ENCODE measurements around the gene RNASEL.

RNASEL gene

DNA sequence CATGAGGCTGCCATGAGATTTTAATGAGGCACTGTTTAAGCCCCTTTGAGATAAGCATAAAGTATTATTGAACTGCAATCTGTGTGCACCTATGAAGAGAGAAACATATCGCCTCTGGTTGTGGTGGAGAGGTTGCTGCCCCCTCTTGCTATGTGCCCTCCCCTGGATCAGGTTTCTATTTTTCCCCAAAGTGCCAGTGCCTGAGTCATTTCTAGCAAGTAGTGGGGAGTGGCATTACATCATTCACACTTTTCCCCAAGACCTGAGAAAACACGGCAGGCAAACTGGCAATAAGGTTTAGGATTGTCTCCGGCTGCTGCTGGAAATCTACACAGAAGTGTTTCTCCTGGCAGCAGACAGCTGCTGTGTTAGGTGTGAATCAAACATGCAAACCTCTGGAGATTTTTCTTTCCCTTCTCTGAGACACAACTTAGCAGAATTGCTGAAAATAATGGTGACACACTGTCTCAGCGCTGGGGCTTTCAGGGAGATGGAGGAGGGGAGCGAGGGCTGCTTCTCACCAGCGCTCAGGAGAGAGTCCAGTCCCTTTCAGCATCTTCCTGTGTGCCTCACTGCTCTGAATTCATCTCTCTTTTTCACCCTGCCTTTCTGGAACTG lies 28.8 kb upstream of the RNASEL start:
- no peak for DNase-seq

GRCh38 chr1:182617014-182617429 lies 28.0 kb upstream of the RNASEL start:
- no peak for DNase-seq

DNA sequence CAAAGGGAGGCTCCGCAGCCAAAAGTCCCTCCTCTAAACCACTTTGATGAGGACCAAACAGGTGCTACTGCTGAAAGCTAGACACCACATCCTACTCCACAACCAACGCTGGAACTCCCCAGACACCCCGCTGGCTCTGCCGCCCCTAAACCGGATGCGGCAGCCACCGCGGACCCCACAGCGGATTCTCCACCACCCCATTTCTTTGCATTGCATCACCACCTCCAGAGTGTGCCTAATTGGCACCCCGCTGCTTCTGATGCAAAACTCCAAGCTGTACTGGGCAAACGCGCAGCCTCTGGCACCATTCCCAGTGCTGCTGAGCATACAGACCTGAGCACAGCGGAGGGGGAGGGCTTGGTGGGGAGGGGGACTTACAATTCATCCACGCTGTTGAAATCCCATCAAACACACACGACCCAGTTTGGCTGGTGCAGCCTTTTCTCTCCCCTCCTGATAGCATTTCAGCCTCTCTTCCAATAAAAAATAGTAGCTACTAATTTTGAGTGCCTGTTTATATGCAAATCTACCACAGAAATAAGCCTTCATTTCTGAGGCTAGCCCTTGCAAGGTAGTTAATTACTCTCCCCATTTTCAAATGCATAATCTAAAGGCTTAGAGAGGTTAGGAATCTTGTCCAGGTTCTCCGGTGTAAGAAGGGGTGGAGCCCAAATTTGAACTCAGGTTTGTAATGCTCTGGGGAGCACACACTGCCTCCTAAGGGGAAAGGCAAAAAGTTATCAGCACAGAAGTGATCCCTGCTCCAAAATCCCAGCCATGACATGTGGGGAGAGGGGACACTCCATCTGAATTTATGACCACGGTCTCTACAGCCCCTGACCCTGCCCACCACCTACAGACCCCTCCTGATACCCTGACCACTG lies 27.3 kb upstream of the RNASEL start:
- peak; percentile 68 for DNase-seq

- DNase-seq: peak; percentile 20
Measured at GRCh38 chr1:182615468-182616129, 26.5 kb upstream of the RNASEL start.

- peak; percentile 88 for DNase-seq
Measured at GRCh38 chr1:182614796-182615454, 25.9 kb upstream of the RNASEL start.

DNA sequence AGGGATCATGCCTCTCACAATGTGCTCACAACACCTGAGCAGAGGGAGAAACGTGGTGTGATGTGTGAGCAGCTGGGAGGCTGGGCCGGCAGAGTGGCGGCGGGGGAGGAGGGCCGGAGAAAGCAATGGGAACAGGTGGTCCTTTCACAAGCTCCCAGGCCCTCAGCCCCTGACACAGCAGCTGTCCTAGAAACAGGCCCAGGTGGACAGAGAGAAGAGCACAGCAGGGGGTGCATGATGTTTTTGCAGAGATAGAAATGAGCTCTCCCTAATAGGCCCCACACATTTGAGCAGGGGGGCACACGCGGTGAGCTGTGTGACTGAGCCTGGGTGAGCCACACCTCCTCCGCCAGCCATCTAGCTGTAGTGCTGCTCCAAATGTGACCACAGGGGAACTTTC lies 22.7 kb upstream of the RNASEL start:
- DNase-seq: no peak

DNA sequence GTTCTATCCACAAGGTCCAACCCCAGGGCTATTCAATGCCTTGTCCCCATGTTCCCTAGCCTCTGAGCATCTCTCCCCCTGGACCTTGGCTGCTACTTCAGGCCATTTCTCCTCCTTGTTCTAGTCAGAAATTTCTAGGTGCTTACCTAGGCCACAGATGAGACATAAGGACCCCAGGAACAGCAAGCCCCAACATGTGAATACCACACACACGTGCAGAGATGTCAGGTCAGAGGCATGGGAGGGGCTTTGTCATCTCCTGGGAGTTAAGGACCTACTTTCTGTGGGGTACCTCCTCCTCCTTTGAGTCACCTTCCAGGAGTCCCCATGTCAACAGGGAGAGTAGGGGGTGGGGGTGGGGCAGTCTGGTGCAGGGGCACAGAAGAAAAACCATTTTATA lies 22.3 kb upstream of the RNASEL start:
- DNase-seq: no peak

DNA sequence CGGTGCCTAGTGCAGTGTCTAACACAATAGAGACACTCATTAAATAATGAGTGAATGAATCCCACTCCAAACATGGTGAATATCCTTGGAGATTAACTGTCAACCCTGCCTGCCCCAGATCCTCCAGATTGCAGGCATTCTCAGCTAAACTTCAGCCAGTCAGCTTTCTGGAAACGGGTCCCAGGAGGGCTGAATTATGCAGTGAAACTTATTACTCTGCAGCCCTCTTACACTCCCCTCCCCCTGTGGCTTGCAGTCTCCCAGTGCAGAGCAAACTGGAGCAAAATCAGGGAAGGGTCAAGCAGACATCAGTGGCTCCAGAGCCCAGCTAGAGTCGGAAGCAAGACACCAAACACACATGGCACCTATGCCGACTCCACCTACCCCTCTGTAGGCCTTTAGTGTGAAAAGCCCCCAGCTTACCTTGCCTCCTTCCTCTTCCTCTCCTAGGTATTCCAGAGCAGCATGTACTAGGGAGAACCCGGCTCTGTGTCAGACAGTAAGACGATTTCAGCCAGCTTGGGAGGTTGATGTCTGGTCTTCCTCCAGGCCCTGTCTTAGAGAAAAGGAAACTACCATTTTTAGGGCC lies 21.6 kb upstream of the RNASEL start:
- no peak for DNase-seq

- DNase-seq: peak; percentile 35
Measured at GRCh38 chr1:182608845-182609610, 20.0 kb upstream of the RNASEL start.

- DNase-seq: no peak
Measured at GRCh38 chr1:182608236-182608635, 19.2 kb upstream of the RNASEL start.

GRCh38 chr1:182607566-182607965 lies 18.5 kb upstream of the RNASEL start:
- no peak for DNase-seq

DNA sequence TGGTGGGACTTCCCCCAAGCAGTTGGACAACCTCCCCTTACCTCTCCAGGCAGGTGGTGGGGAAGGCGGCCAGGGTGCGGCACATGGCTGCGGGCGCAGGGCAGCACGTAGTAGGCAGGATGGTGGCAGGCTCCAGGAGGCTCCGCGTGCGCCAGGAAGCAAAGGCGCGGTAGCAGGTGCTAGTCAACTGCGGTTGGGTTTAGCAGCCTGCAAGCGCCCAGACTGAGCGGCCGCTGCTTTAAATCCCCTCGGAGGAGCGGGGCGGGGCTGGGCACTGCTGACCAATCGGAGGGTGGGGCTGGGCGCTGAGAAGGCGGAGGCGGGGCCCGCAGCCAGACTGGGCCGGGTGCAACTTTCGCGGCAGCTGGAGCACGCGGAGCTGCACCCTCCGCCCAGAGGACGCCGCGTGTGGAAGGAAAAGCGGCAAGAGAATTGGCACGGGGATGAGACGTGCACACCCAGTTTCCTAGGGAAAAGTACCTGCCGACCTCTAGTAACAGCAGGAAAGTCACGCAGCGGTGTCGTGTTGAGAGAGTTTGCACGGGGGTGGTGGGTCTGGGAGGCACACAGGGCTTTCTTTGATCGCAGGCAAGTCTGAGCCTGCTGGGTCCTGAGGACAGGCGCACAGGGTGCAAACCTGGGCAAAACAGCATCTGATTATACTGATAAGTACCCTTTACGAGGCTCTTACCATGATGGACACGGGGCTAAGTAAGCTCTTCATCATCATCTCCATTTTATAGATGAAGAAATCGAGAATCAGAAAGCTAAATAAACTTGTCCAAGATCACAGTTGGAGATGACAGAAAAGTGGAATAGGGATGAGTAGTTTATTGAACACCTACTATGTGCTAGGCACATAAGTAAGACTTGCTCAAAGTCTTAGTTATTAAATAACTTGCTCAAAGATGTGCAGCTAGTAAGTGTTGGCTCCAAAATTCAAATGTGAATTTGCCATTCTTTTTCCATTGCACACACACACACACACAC lies 15.4 kb upstream of the RNASEL start, which contains the start of gene RGS16:
RGS16 (minus strand) TSS at position 215 of the 990 bp plus-strand sequence; CDS start at position 85, 130 bp downstream.
- DNase-seq: peak; percentile 81

- DNase-seq: no peak
Measured at GRCh38 chr1:182603646-182604174, 14.7 kb upstream of the RNASEL start.

DNA sequence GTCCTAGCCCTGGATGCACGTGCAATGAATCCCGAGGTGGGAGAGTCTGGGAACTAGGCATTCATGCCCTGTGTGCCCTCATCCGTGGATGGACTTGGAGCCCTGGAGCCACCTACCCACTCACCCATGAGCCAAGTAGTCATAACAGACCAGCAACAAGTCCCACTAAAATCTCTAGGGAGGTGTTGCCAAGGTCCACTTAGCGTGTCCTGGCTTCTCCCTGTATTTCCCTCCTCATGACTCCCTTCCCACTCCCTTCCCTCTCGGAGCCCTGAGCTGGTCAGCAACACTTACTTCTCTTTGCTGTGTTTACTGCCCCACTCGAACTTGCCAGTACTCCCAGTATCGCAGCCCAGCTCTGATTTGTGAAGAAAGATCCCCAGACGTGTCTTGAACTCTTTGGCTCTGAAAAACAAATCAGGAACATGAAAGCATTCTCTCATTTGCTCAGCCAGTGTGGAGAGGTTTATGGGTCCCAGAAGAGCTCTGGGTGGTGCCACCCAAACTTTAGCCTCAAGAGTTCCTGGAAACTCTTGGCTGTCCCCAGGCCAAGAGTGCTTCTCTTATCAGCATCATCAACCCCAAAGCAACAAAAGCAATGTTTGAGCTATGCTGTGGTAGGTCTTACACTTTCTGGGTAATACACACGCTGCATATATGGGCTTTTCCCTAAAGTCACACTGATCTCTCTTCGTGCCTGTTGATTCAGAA lies 14.0 kb upstream of the RNASEL start:
- DNase-seq: no peak

DNA sequence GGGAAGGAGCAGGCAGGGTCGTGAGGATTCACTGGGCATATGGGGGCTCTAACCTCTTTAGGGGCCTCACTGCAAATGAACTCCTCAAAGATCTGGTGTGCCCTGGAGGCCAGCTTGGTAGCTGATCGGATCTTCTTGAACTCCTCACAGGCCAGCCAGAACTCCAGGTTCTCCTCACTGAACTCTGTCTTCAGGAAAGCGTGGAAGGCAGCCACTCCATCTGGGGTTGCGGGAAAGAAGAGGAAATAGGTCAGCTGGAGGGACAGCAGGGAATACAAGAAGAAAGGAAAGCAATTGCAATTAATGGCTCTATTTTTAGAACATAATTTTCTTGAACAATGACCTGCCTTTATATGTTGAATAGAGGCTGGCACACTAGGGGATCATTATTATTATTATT lies 12.9 kb upstream of the RNASEL start:
- DNase-seq: no peak

GRCh38 chr1:182601416-182601786 lies 12.3 kb upstream of the RNASEL start:
- DNase-seq: peak; percentile 67

GRCh38 chr1:182600745-182601415 lies 11.8 kb upstream of the RNASEL start:
- DNase-seq: no peak

GRCh38 chr1:182600036-182600713 lies 11.1 kb upstream of the RNASEL start:
- no peak for DNase-seq

GRCh38 chr1:182599339-182599738 lies 10.3 kb upstream of the RNASEL start:
- no peak for DNase-seq
